Cortex of kidney (tissue), 1 donor: Measurements from ENCODE around the gene MIPEP.

Source experiments
- DNase-seq: peaks from one replicate; lab custom pipeline; 2025; lab: John Stamatoyannopoulos, UW

Gene MIPEP

GRCh38 chr13:23680845-23681669 is 208.1 kb downstream of the MIPEP start:
- no peak for DNase-seq
